Measurements from ENCODE around the gene RIMS1.

Gene RIMS1

DNA sequence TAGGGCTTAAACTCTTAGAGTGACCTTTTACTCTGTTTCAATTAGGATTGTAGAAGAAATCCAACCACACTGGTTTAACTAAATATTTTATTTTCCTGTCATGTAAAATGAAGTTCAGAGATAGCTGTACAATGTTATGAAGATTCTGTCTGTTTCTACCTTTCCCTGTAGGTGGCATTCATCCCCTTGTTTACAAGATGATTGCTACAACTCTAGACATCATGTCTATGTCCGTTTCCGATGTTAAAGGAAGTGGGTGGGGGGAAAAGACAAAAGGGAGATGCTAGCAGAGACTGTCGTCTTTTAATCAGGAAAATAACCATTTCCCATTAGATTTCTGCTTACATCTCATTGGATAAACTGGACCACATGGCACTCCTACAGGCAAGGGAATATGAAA, 30.9 kb upstream of the RIMS1 start:
- Histone ChIP-seq H3K9me3 (ENCODE audit: insufficient read depth, low read length) (no peaks in the 10 kb centered on the region), H4K20me1 (ENCODE audit: insufficient read depth, low read length) (no peaks in the 10 kb centered on the region), H3K27ac (ENCODE audit: low read length) (no peak overlapping the region), H3K79me2 (ENCODE audit: low read length) (no peaks in the 10 kb centered on the region), H3K9ac (ENCODE audit: low read length) (no peak overlapping the region), H3K36me3 (replicated peaks; ENCODE audit: low read depth, low read length) (no peaks in the 10 kb centered on the region), H3K4me2 (ENCODE audit: low read length) (peak overlapping the region; percentile 26; the same call in 1 of the 2 replicates), H3K4me3 (ENCODE audit: low read length) (no peak overlapping the region), H2AFZ (ENCODE audit: low read depth, low read length) (peak overlapping the region; percentile 62; the same call in 1 of the 2 replicates), H3K4me1 (ENCODE audit: low read length) (no peaks in the 10 kb centered on the region), H3K27me3 (ENCODE audit: low read depth, low read length) (no peaks in the 10 kb centered on the region)
- TF ChIP-seq, protein P1, sequence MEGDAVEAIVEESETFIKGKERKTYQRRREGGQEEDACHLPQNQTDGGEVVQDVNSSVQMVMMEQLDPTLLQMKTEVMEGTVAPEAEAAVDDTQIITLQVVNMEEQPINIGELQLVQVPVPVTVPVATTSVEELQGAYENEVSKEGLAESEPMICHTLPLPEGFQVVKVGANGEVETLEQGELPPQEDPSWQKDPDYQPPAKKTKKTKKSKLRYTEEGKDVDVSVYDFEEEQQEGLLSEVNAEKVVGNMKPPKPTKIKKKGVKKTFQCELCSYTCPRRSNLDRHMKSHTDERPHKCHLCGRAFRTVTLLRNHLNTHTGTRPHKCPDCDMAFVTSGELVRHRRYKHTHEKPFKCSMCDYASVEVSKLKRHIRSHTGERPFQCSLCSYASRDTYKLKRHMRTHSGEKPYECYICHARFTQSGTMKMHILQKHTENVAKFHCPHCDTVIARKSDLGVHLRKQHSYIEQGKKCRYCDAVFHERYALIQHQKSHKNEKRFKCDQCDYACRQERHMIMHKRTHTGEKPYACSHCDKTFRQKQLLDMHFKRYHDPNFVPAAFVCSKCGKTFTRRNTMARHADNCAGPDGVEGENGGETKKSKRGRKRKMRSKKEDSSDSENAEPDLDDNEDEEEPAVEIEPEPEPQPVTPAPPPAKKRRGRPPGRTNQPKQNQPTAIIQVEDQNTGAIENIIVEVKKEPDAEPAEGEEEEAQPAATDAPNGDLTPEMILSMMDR (IDR thresholded peaks at IDR 0.05; ENCODE audit: low read depth, low read length), result peak; percentile 45
- TF ChIP-seq EZH2phosphoT487 (IDR thresholded peaks at IDR 0.05; ENCODE audit: low read depth), result no peak

DNA sequence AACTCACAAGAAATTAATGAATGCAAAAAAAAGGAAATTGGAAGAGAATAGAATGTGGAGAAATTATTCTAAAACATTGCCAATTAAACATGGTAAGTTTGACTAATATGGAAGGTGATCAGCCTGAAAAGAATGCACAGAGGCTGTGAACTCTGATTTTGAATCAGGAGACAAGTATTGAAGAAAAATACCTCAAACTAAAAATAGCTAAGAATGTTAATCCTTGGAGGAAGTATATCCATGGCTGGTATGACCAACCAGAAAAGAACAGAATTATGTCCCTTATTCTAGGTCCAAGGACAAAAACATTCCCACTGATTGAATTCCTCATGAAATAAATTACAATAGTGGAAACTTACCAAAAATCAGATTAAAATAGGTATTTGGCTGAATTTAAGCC, 7.3 kb upstream of the RIMS1 start:
- no peak for TF ChIP-seq EZH2phosphoT487 (IDR thresholded peaks at IDR 0.05; ENCODE audit: low read depth)
- TF ChIP-seq, protein P1 (IDR thresholded peaks at IDR 0.05; ENCODE audit: low read depth, low read length), result no peak
- no peaks in the 10 kb centered on the region for H3K79me2 ChIP-seq (ENCODE audit: low read length)
- no peaks in the 10 kb centered on the region for H3K27me3 ChIP-seq (ENCODE audit: low read depth, low read length)
- no peak overlapping the region for H3K4me3 ChIP-seq (ENCODE audit: low read length)
- H3K9me3 ChIP-seq (ENCODE audit: insufficient read depth, low read length), result no peaks in the 10 kb centered on the region
- H2AFZ ChIP-seq (ENCODE audit: low read depth, low read length), result no peak overlapping the region
- no peak overlapping the region for H3K4me2 ChIP-seq (ENCODE audit: low read length)
- no peak overlapping the region for H3K9ac ChIP-seq (ENCODE audit: low read length)
- no peaks in the 10 kb centered on the region for H3K4me1 ChIP-seq (ENCODE audit: low read length)
- no peaks in the 10 kb centered on the region for H4K20me1 ChIP-seq (ENCODE audit: insufficient read depth, low read length)
- no peaks in the 10 kb centered on the region for H3K36me3 ChIP-seq (replicated peaks; ENCODE audit: low read depth, low read length)
- no peak overlapping the region for H3K27ac ChIP-seq (ENCODE audit: low read length)

DNA sequence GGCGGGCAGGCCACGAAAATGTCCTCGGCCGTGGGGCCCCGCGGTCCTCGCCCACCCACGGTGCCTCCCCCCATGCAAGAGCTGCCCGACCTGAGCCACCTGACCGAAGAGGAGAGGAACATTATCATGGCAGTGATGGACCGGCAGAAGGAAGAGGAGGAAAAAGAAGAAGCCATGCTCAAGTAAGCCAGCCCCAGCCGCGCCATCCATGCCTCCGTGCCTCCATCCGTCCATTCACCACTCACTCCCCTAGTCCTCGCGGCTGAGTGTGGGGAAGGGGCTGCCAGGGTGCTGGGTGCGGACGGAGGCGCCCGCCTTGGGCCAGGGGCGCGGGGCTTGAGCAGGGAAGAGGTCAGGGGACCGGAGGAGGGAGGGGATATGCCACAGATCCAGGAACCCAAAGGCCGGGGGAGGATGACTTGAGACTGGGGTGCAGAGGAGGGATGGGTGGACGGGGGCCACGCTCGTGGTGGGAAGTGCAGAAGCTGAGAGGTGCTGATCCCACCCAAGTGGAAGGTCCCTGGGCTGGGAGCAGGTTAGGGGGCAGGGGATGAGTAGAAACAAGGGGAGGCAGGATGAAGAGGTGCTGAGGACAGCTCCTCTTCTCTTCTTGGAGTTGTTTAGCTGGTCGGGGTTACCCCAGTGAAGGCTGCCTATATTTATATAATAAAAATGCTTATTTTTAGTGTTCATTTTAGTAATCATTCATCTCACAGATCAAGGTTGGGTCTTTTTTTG, 825 bp downstream of the RIMS1 start:
- no peak overlapping the region for H3K4me2 ChIP-seq (ENCODE audit: low read length)
- no peak overlapping the region for H2AFZ ChIP-seq (ENCODE audit: low read depth, low read length)
- H3K27ac ChIP-seq (ENCODE audit: low read length), result no peak overlapping the region
- no peaks in the 10 kb centered on the region for H3K79me2 ChIP-seq (ENCODE audit: low read length)
- TF ChIP-seq, protein P1 (IDR thresholded peaks at IDR 0.05; ENCODE audit: low read depth, low read length), result no peak
- no peak for TF ChIP-seq EZH2phosphoT487 (IDR thresholded peaks at IDR 0.05; ENCODE audit: low read depth)
- no peaks in the 10 kb centered on the region for H3K9me3 ChIP-seq (ENCODE audit: insufficient read depth, low read length)
- no peaks in the 10 kb centered on the region for H3K4me1 ChIP-seq (ENCODE audit: low read length)
- no peaks in the 10 kb centered on the region for H4K20me1 ChIP-seq (ENCODE audit: insufficient read depth, low read length)
- H3K27me3 ChIP-seq (ENCODE audit: low read depth, low read length), result no peaks in the 10 kb centered on the region
- no peak overlapping the region for H3K9ac ChIP-seq (ENCODE audit: low read length)
- H3K36me3 ChIP-seq (replicated peaks; ENCODE audit: low read depth, low read length), result no peaks in the 10 kb centered on the region
- H3K4me3 ChIP-seq (ENCODE audit: low read length), result no peak overlapping the region

DNA sequence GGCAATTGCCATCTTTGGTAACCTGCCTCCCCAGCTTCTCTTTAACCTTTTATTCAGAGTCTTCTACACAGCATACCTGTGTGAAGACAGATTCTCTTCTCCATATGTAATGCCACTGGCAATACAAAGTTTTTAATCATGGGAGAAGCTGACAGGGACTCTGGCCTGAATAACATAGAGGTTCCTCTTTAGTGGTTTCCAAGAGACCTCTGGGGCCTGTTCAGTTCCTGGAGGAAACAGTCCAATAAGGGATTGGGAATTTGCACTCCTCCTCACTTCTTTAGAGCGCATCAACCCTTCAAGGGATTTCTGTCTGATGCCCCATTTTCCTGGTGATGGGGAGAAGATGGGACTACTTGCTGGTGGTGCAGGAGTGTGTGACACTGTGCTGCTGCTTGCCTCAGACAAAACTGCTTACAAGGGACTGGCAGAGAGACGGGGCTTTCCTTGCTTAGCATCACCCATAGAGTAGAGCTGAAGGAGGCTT, 1.4 kb downstream of the RIMS1 start:
- H3K27ac ChIP-seq (ENCODE audit: low read length), result no peak overlapping the region
- H3K4me1 ChIP-seq (ENCODE audit: low read length), result no peaks in the 10 kb centered on the region
- H3K9ac ChIP-seq (ENCODE audit: low read length), result no peak overlapping the region
- H3K27me3 ChIP-seq (ENCODE audit: low read depth, low read length), result no peaks in the 10 kb centered on the region
- no peaks in the 10 kb centered on the region for H4K20me1 ChIP-seq (ENCODE audit: insufficient read depth, low read length)
- no peak overlapping the region for H2AFZ ChIP-seq (ENCODE audit: low read depth, low read length)
- no peak for TF ChIP-seq EZH2phosphoT487 (IDR thresholded peaks at IDR 0.05; ENCODE audit: low read depth)
- TF ChIP-seq, protein P1 (IDR thresholded peaks at IDR 0.05; ENCODE audit: low read depth, low read length), result no peak
- no peaks in the 10 kb centered on the region for H3K36me3 ChIP-seq (replicated peaks; ENCODE audit: low read depth, low read length)
- H3K79me2 ChIP-seq (ENCODE audit: low read length), result no peaks in the 10 kb centered on the region
- no peaks in the 10 kb centered on the region for H3K9me3 ChIP-seq (ENCODE audit: insufficient read depth, low read length)
- no peak overlapping the region for H3K4me3 ChIP-seq (ENCODE audit: low read length)
- H3K4me2 ChIP-seq (ENCODE audit: low read length), result no peak overlapping the region

All from OCI-LY3 (cell line).